ENCODE results near the gene PARP15. TPM values are rescaled to one million over a fixed set of nuclear protein-coding genes. Genes with fewer than 3 reads are reported as not detected.

Gene PARP15
- total RNA-seq, 1 experiment from 2014 or later, result 0.15 TPM

DNA sequence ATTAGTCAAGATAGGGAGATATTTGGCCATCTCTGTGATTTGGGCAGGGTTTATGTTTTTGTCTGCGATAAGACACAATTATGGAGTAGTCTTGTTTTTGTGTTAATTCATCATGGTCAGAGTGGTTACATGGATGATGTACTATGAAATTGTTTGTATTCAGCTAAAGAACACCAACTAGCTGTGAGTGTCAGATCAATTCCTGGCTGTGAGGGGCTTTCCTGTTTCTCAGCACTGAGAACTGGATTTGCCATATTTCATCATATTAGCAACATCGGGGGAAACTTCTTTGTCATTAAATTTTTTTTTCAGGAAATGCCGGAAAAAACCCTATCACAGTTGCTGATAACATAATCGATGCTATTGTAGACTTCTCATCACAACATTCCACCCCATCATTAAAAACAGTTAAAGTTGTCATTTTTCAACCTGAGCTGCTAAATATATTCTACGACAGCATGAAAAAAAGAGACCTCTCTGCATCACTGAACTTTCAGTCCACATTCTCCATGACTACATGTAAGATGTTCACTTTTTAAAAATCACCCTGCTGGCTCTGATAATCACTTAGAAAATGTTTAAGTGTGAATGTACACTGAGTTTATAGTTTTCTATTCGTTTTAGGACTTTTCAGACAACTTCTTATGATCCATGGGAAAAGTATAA, 49.2 kb downstream of the PARP15 start (continued):
- TF ChIP-seq ZSCAN18 (CRISPR knock-in tag; IDR thresholded peaks at IDR 0.05) (no peak), CBFB (CRISPR knock-in tag; IDR thresholded peaks at IDR 0.05; ENCODE audit: low read depth) (no peak), NR1H2 (CRISPR knock-in tag; IDR thresholded peaks at IDR 0.05) (no peak), TEAD1 (CRISPR knock-in tag; IDR thresholded peaks at IDR 0.05) (no peak), RELA (CRISPR knock-in tag; IDR thresholded peaks at IDR 0.05; ENCODE audit: borderline replicate concordance) (no peak), ZNF121 (CRISPR knock-in tag; IDR thresholded peaks at IDR 0.05) (no peak), IRF2 (CRISPR knock-in tag; IDR thresholded peaks at IDR 0.05; ENCODE audit: borderline replicate concordance, low read depth) (no peak), ZBTB21 (CRISPR knock-in tag; IDR thresholded peaks at IDR 0.05; ENCODE audit: borderline replicate concordance) (no peak), ZNF219 (CRISPR knock-in tag; IDR thresholded peaks at IDR 0.05; ENCODE audit: borderline replicate concordance) (no peak)
- TF ChIP-seq, protein P1, sequence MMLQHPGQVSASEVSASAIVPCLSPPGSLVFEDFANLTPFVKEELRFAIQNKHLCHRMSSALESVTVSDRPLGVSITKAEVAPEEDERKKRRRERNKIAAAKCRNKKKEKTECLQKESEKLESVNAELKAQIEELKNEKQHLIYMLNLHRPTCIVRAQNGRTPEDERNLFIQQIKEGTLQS (CRISPR knock-in tag; conservative IDR thresholded peaks at IDR 0.05), result no peak
- TF ChIP-seq, protein P2, sequence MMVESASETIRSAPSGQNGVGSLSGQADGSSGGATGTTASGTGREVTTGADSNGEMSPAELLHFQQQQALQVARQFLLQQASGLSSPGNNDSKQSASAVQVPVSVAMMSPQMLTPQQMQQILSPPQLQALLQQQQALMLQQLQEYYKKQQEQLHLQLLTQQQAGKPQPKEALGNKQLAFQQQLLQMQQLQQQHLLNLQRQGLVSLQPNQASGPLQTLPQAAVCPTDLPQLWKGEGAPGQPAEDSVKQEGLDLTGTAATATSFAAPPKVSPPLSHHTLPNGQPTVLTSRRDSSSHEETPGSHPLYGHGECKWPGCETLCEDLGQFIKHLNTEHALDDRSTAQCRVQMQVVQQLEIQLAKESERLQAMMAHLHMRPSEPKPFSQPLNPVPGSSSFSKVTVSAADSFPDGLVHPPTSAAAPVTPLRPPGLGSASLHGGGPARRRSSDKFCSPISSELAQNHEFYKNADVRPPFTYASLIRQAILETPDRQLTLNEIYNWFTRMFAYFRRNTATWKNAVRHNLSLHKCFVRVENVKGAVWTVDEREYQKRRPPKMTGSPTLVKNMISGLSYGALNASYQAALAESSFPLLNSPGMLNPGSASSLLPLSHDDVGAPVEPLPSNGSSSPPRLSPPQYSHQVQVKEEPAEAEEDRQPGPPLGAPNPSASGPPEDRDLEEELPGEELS (CRISPR knock-in tag; IDR thresholded peaks at IDR 0.05), result no peak
- TF ChIP-seq, protein P3, sequence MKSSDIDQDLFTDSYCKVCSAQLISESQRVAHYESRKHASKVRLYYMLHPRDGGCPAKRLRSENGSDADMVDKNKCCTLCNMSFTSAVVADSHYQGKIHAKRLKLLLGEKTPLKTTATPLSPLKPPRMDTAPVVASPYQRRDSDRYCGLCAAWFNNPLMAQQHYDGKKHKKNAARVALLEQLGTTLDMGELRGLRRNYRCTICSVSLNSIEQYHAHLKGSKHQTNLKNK (CRISPR knock-in tag; IDR thresholded peaks at IDR 0.05), result no peak

GRCh38 chr3:122627301-122627700, 49.9 kb downstream of the PARP15 start:
- peaks cover 2% of the 10 kb centered on the region; the same call in 1 of the 2 replicates for H3K27me3 Mint-ChIP-seq (ENCODE audit: low read depth)
- ATAC-seq (no peak), DNase-seq (ENCODE audit: low spot score) (no peak)
- ChIA-PET CTCF (interaction anchor here (0.7 to 1.3 kb wide), 2 partner anchors 33 to 466 kb away, joined by 3 read pairs; no protein-coding TSS in a partner anchor), POLR2A (no interaction called here)
- H3K9me3 Mint-ChIP-seq, result peaks cover 23% of the 10 kb centered on the region
- H3K27ac Mint-ChIP-seq, result no peak overlapping the region
- no peak overlapping the region for H3K4me3 Mint-ChIP-seq
- peaks cover 12% of the 10 kb centered on the region for H3K36me3 Mint-ChIP-seq
- peaks cover 2% of the 10 kb centered on the region for H3K4me1 Mint-ChIP-seq
- TF ChIP-seq TCF7 (CRISPR knock-in tag; IDR thresholded peaks at IDR 0.05; ENCODE audit: low read depth) (no peak), SOX15 (CRISPR knock-in tag; IDR thresholded peaks at IDR 0.05) (no peak), ZNF512 (CRISPR knock-in tag; IDR thresholded peaks at IDR 0.05; ENCODE audit: borderline replicate concordance) (no peak), JUN (CRISPR knock-in tag; IDR thresholded peaks at IDR 0.05) (no peak), NFATC4 (CRISPR knock-in tag; IDR thresholded peaks at IDR 0.05) (no peak), ZNF138 (CRISPR knock-in tag; conservative IDR thresholded peaks at IDR 0.05) (no peak), HMGXB4 (CRISPR knock-in tag; IDR thresholded peaks at IDR 0.05) (no peak), NR2C2 (CRISPR knock-in tag; IDR thresholded peaks at IDR 0.05) (no peak)
- TF ChIP-seq, protein P4, sequence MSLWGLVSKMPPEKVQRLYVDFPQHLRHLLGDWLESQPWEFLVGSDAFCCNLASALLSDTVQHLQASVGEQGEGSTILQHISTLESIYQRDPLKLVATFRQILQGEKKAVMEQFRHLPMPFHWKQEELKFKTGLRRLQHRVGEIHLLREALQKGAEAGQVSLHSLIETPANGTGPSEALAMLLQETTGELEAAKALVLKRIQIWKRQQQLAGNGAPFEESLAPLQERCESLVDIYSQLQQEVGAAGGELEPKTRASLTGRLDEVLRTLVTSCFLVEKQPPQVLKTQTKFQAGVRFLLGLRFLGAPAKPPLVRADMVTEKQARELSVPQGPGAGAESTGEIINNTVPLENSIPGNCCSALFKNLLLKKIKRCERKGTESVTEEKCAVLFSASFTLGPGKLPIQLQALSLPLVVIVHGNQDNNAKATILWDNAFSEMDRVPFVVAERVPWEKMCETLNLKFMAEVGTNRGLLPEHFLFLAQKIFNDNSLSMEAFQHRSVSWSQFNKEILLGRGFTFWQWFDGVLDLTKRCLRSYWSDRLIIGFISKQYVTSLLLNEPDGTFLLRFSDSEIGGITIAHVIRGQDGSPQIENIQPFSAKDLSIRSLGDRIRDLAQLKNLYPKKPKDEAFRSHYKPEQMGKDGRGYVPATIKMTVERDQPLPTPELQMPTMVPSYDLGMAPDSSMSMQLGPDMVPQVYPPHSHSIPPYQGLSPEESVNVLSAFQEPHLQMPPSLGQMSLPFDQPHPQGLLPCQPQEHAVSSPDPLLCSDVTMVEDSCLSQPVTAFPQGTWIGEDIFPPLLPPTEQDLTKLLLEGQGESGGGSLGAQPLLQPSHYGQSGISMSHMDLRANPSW (CRISPR knock-in tag; conservative IDR thresholded peaks at IDR 0.05; ENCODE audit: low read depth), result no peak
- TF ChIP-seq, protein P5, sequence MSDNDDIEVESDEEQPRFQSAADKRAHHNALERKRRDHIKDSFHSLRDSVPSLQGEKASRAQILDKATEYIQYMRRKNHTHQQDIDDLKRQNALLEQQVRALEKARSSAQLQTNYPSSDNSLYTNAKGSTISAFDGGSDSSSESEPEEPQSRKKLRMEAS (CRISPR knock-in tag; IDR thresholded peaks at IDR 0.05), result no peak
- TF ChIP-seq, protein P2 (CRISPR knock-in tag; IDR thresholded peaks at IDR 0.05), result no peak

All from WTC11 (cell line).